Ishikawa (cell line): ENCODE measurements around the gene CUBN.

ENCODE experiments used
- CEBPB ChIP-seq: IDR thresholded peaks from 2 replicates; pipeline ENCODE4 v1.6.1; 2012
- CREB1 ChIP-seq: IDR thresholded peaks from 2 replicates; pipeline ENCODE4 v1.6.1; 2012; ENCODE audit warnings: low read depth
- EGR1 ChIP-seq: IDR thresholded peaks from 2 replicates; pipeline ENCODE4 v1.6.1; 2012
- EP300 ChIP-seq: IDR thresholded peaks from 2 replicates; pipeline ENCODE4 v1.6.1; 2012; ENCODE audit warnings: borderline replicate concordance
- FOXM1 ChIP-seq: IDR thresholded peaks from 2 replicates; pipeline ENCODE4 v1.6.1; 2012; ENCODE audit warnings: low read depth, borderline replicate concordance
- MAX ChIP-seq: IDR thresholded peaks from 2 replicates; pipeline ENCODE4 v1.6.1; 2012
- NFIC ChIP-seq: IDR thresholded peaks from 2 replicates; pipeline ENCODE4 v1.6.1; 2012
- RAD21 ChIP-seq: IDR thresholded peaks from 2 replicates; pipeline ENCODE4 v1.6.1; 2012; ENCODE audit warnings: low read depth
- REST ChIP-seq: IDR thresholded peaks from 2 replicates; pipeline ENCODE4 v1.6.1; 2012; ENCODE audit warnings: low read depth, mild to moderate bottlenecking
- TAF1 ChIP-seq: IDR thresholded peaks from 2 replicates; pipeline ENCODE4 v1.6.1; 2012; ENCODE audit warnings: low read depth, mild to moderate bottlenecking
- TCF12 ChIP-seq: IDR thresholded peaks from 2 replicates; pipeline ENCODE4 v1.6.1; 2012; ENCODE audit warnings: low read depth
- TEAD4 ChIP-seq: IDR thresholded peaks from 2 replicates; pipeline ENCODE4 v1.6.1; 2012
- YY1 ChIP-seq: IDR thresholded peaks from 2 replicates; pipeline ENCODE4 v1.6.1; 2012; ENCODE audit warnings: low read depth
- ZBTB7A ChIP-seq: IDR thresholded peaks from 2 replicates; pipeline ENCODE4 v1.6.1; 2012; ENCODE audit warnings: low read depth
- TF ChIP-seq, protein P1 (sequence below): IDR thresholded peaks from 2 replicates; pipeline ENCODE4 v1.6.1; 2012

Gene CUBN

GRCh38 chr10:17047908-17048307 lies 81.7 kb downstream of the CUBN start:
- TF ChIP-seq EP300, result no peak
- no peak for TF ChIP-seq TEAD4
- TF ChIP-seq CREB1, result no peak
- TF ChIP-seq, protein P1, sequence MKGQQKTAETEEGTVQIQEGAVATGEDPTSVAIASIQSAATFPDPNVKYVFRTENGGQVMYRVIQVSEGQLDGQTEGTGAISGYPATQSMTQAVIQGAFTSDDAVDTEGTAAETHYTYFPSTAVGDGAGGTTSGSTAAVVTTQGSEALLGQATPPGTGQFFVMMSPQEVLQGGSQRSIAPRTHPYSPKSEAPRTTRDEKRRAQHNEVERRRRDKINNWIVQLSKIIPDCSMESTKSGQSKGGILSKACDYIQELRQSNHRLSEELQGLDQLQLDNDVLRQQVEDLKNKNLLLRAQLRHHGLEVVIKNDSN, result no peak
- TF ChIP-seq EGR1, result no peak
- TF ChIP-seq NFIC, result no peak
- TF ChIP-seq CEBPB, result no peak
- no peak for TF ChIP-seq ZBTB7A
- no peak for TF ChIP-seq REST
- TF ChIP-seq TAF1, result no peak
- no peak for TF ChIP-seq YY1
- no peak for TF ChIP-seq RAD21
- no peak for TF ChIP-seq MAX
- no peak for TF ChIP-seq FOXM1
- no peak for TF ChIP-seq TCF12

DNA sequence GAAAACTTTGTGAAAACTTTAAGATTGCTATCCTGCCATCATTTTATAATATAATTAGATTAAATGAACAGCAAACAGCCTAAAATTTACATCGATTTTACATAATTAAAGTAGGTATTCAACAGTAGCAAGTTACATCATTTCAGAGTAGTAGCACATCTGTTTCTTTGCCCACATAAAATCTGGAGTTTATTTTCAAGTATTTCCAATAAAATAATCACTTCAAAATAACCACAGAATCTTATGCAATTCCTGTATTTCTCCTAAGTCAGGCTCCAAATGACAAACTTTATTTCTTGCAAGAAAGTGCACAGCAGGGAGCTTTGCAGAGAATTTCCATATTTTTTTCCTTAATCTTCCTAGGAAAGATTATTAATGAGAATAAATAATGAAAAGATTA lies 82.6 kb downstream of the CUBN start:
- TF ChIP-seq YY1 (no peak), CEBPB (no peak), REST (no peak), NFIC (no peak), EP300 (no peak), EGR1 (no peak), TAF1 (no peak), TCF12 (no peak), ZBTB7A (no peak), RAD21 (no peak), FOXM1 (no peak), MAX (no peak), CREB1 (no peak), TEAD4 (no peak)
- TF ChIP-seq, protein P1, result no peak

GRCh38 chr10:17043586-17043985 lies 86.0 kb downstream of the CUBN start:
- TF ChIP-seq, protein P1, result no peak
- TF ChIP-seq FOXM1, result no peak
- no peak for TF ChIP-seq TAF1
- no peak for TF ChIP-seq RAD21
- no peak for TF ChIP-seq YY1
- no peak for TF ChIP-seq CEBPB
- no peak for TF ChIP-seq ZBTB7A
- no peak for TF ChIP-seq NFIC
- TF ChIP-seq TEAD4, result no peak
- TF ChIP-seq EGR1, result no peak

DNA sequence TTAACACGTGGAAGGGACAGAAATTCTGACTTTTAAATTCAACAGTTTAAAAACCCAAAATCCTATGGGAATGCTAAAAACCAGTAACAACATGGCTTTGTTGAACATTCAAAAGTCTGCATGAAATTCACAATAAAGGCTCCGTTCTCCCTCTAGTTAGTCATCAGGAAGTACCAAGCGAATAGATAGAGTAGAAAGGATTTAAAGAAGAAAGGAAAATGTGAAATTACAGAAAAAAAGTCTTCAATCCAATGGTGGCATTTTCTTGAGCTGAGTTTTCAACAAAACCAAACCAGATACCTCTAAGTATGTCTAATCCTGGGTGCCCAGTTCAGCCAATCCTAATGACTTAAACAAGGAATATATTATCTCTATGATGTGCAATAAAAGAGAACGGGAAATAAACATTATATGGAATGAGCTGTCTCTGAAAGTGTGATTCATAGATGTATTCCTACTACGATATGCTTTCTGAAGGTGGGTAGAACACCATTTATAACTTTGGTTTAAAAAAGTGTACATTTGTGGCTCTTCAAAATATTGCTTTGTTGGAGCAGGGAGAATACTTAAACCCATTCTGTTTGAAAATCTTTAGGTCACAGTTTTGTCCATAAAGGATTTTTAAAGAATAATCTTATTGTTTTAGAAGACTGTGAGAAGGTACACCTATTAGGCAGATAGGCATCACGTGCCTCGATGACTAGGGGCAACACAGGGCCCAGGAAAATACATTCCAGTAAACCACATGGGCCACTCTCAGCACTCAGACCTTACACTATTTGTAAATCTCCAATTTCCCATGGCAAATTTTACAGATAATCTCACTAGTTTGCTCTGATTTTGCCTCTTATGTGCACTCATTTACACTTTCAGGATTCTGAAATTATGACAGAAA lies 87.7 kb downstream of the CUBN start:
- TF ChIP-seq FOXM1, result no peak
- TF ChIP-seq EGR1, result no peak
- no peak for TF ChIP-seq NFIC

GRCh38 chr10:17038627-17039026 lies 91.0 kb downstream of the CUBN start:
- no peak for TF ChIP-seq ZBTB7A
- TF ChIP-seq NFIC, result no peak
- no peak for TF ChIP-seq EP300
- TF ChIP-seq TEAD4, result no peak
- TF ChIP-seq, protein P1, result no peak
- no peak for TF ChIP-seq TCF12
- TF ChIP-seq EGR1, result no peak
- TF ChIP-seq TAF1, result no peak
- no peak for TF ChIP-seq CREB1
- no peak for TF ChIP-seq YY1
- TF ChIP-seq REST, result no peak
- no peak for TF ChIP-seq CEBPB
- TF ChIP-seq FOXM1, result no peak
- TF ChIP-seq MAX, result no peak
- TF ChIP-seq RAD21, result no peak
